Natural killer cell (primary cell): ENCODE results near the gene RXFP3. TPM values are rescaled to one million over a fixed set of nuclear protein-coding genes. Genes with fewer than 3 reads are reported as not detected.

Source experiments
- ATAC-seq, 3 donors: fragments of 150-1000 bp in 2 of 3; fragments of 200-7000 bp in 1 of 3; cut with Tn5 transposase; 1 replicate in 1 of 3; 2 replicates in 2 of 3; pipeline ENCODE4 v1.10.0; 2021; ENCODE audit warnings: mild to moderate bottlenecking in 2 of 3, moderate library complexity in 2 of 3
- DNase-seq, 2 donors: peaks; one replicate each; pipeline versions ENCODE4 v3.0.0 to v3.0.0-alpha.2; 2013 to 2021; ENCODE audit warnings: mixed read lengths in 1 of 2
- H3K27ac ChIP-seq: one replicate; pipeline ENCODE4 v1.5.1; 2013; ENCODE audit warnings: mild to moderate bottlenecking, low read length
- H3K27me3 ChIP-seq: one replicate; pipeline ENCODE4 v1.6.1; 2013; ENCODE audit warnings: low read length; ENCODE audit not compliant: control insufficient read depth, insufficient read depth
- H3K36me3 ChIP-seq: one replicate; pipeline ENCODE4 v1.6.1; 2013; ENCODE audit warnings: low read length; ENCODE audit not compliant: control insufficient read depth, insufficient read depth
- H3K4me1 ChIP-seq: one replicate; pipeline ENCODE4 v1.6.1; 2013; ENCODE audit warnings: low read length; ENCODE audit not compliant: control insufficient read depth, insufficient read depth
- H3K4me3 ChIP-seq: one replicate; pipeline ENCODE4 v1.5.1; 2013; ENCODE audit warnings: low read length
- H3K9me3 ChIP-seq: one replicate; pipeline ENCODE4 v1.6.1; 2013; ENCODE audit warnings: low read length; ENCODE audit not compliant: control insufficient read depth, insufficient read depth
- H3K27ac Mint-ChIP-seq, 2 donors: one replicate each; pipeline ENCODE4 v1.8.0; 2022; ENCODE audit warnings: mild to moderate bottlenecking in 2 of 2, mixed read lengths in 2 of 2, moderate library complexity in 1 of 2
- H3K27me3 Mint-ChIP-seq, 2 donors: one replicate each; pipeline ENCODE4 v1.8.0; 2022; ENCODE audit warnings: low read depth in 2 of 2, mixed read lengths in 2 of 2
- H3K36me3 Mint-ChIP-seq: one replicate; pipeline ENCODE4 v1.8.0; 2022; ENCODE audit warnings: mixed read lengths
- H3K4me1 Mint-ChIP-seq, 2 donors: one replicate each; pipeline ENCODE4 v1.8.0; 2022; ENCODE audit warnings: mixed read lengths in 2 of 2
- H3K4me3 Mint-ChIP-seq: one replicate; pipeline ENCODE4 v1.8.0; 2022; ENCODE audit warnings: mild to moderate bottlenecking, moderate library complexity, mixed read lengths
- H3K9me3 Mint-ChIP-seq, 2 donors: one replicate each; pipeline ENCODE4 v1.8.0; 2022; ENCODE audit warnings: mixed read lengths in 2 of 2
- WGBS: methylation state at CpG from one replicate; pipeline ENCODE4 v1.1.7; 2013; ENCODE audit warnings: missing lambda C conversion rate; ENCODE audit not compliant: insufficient coverage; 5-methylcytosine and 5-hydroxymethylcytosine counted together
- intact Hi-C: fragments of 100-400 bp; cut with micrococcal nuclease; formaldehyde crosslinking; loops from one replicate; pipeline ENCODE4 v1.14.2; 2022
- total RNA-seq, 4 donors: library from RNA; stranded (reverse); fragments of 120-200 nt in 1 of 4; gene quantifications; one replicate each; pipeline versions ENCODE4 v1.2.3 to v1.2.4, GENCODE V29; 2013 to 2022
- TF ChIP-seq, protein P1 (sequence below): fragments of 200-600 bp; IDR thresholded peaks from one replicate; pipeline ENCODE4 v1.8.0; 2022; ENCODE audit warnings: antibody characterized with exemption

The RXFP3 gene, protein sequence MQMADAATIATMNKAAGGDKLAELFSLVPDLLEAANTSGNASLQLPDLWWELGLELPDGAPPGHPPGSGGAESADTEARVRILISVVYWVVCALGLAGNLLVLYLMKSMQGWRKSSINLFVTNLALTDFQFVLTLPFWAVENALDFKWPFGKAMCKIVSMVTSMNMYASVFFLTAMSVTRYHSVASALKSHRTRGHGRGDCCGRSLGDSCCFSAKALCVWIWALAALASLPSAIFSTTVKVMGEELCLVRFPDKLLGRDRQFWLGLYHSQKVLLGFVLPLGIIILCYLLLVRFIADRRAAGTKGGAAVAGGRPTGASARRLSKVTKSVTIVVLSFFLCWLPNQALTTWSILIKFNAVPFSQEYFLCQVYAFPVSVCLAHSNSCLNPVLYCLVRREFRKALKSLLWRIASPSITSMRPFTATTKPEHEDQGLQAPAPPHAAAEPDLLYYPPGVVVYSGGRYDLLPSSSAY
- total RNA-seq = not detected
- not detected for total RNA-seq (2013)

GRCh38 chr5:33936381-33937016 is at the start of gene RXFP3:
Gene RXFP3 (plus strand): TSS chr5:33936386. CDS start chr5:33936741, 355 bp downstream.
- no peak for ATAC-seq
- no peak for DNase-seq
- 14% methylated on average over 45 of the region's 45 CpGs for WGBS

DNA sequence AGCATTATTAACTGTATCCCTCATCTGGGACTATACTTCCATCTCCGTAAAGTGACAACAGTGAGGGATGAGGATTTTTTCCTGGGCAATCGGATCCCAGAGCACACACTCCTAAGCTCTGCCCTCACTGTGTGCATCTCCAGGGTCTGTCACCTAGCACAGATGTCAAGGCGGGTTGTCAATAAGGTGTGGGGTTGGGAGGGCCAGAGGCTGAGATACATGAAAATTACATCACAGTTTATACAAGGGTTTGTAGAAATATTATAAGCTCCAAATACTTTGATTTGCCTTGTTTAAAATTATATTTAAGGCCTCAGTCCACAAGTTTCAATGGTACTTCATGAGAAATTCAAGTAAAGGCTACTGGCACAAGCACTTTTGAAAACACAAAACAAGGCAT is 48.9 kb upstream of the RXFP3 start:
- H3K4me3 Mint-ChIP-seq = no peak overlapping the region
- peaks cover 15 to 31% of the 10 kb centered on the region in 2 donors for H3K27me3 Mint-ChIP-seq
- Histone ChIP-seq H3K27ac (no peak overlapping the region), H3K9me3 (no peaks in the 10 kb centered on the region), H3K4me3 (no peak overlapping the region), H3K36me3 (no peaks in the 10 kb centered on the region), H3K4me1 (peaks cover 3% of the 10 kb centered on the region), H3K27me3 (peaks cover 13% of the 10 kb centered on the region)
- 78% methylated on average over 3 of the region's 3 CpGs for WGBS
- DNase-seq (no peak), ATAC-seq (no peak)
- TF ChIP-seq, protein P1, sequence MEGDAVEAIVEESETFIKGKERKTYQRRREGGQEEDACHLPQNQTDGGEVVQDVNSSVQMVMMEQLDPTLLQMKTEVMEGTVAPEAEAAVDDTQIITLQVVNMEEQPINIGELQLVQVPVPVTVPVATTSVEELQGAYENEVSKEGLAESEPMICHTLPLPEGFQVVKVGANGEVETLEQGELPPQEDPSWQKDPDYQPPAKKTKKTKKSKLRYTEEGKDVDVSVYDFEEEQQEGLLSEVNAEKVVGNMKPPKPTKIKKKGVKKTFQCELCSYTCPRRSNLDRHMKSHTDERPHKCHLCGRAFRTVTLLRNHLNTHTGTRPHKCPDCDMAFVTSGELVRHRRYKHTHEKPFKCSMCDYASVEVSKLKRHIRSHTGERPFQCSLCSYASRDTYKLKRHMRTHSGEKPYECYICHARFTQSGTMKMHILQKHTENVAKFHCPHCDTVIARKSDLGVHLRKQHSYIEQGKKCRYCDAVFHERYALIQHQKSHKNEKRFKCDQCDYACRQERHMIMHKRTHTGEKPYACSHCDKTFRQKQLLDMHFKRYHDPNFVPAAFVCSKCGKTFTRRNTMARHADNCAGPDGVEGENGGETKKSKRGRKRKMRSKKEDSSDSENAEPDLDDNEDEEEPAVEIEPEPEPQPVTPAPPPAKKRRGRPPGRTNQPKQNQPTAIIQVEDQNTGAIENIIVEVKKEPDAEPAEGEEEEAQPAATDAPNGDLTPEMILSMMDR = no peak
- no peak overlapping the region for H3K27ac Mint-ChIP-seq
- no peaks in the 10 kb centered on the region for H3K4me1 Mint-ChIP-seq
- H3K9me3 Mint-ChIP-seq = no peaks in the 10 kb centered on the region
- no peaks in the 10 kb centered on the region for H3K36me3 Mint-ChIP-seq
- intact Hi-C loops = no loop called here

More at GRCh38 chr5:33936381-33937016, at the start of gene RXFP3:
- H3K27ac Mint-ChIP-seq = no peak within 1 kb of the TSS
- H3K27me3 ChIP-seq = peaks cover 12% of the 10 kb centered on the region
- no peaks in the 10 kb centered on the region for H3K36me3 ChIP-seq
- peaks cover 27 to 52% of the 10 kb centered on the region in 2 donors for H3K27me3 Mint-ChIP-seq
- no peak within 1 kb of the TSS for H3K27ac ChIP-seq
- H3K36me3 Mint-ChIP-seq = no peaks in the 10 kb centered on the region
- no peaks in the 10 kb centered on the region for H3K9me3 Mint-ChIP-seq
- TF ChIP-seq, protein P1 = no peak
- no peaks in the 10 kb centered on the region for H3K4me1 ChIP-seq
- no peaks in the 10 kb centered on the region for H3K4me1 Mint-ChIP-seq
- no peaks in the 10 kb centered on the region for H3K9me3 ChIP-seq
- H3K4me3 Mint-ChIP-seq = no peak within 1 kb of the TSS
- intact Hi-C loops = no loop called here
- H3K4me3 ChIP-seq = no peak within 1 kb of the TSS

DNA sequence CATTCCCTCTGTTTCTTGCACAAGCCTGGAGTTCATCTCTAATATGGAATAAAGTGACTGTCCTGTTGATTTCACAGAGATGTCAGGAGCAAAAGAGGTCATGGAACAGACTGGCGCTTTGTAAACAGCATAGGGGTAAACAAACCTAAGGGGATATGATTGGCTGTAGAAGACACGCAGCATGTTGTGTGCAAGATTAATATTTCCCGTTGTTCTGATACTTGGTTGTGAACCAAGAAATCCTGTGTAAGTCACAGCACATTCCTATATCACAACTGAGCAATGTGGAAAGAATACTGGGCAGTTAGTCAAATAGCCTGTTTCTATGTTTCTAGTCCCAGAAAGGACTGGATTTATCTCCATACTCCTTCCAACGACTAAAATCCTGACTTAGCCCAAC is 47.6 kb upstream of the RXFP3 start:
- DNase-seq = no peak
- Mint-ChIP-seq H3K4me1 (no peaks in the 10 kb centered on the region), H3K27me3 (peaks cover 21 to 44% of the 10 kb centered on the region in 2 donors), H3K9me3 (no peaks in the 10 kb centered on the region), H3K4me3 (no peak overlapping the region), H3K27ac (no peak overlapping the region), H3K36me3 (no peaks in the 10 kb centered on the region)
- 91% methylated on average over 3 of the region's 4 CpGs for WGBS
- intact Hi-C loops = no loop called here
- peaks cover 3% of the 10 kb centered on the region for H3K4me1 ChIP-seq
- TF ChIP-seq, protein P1 = no peak
- H3K4me3 ChIP-seq = no peak overlapping the region
- H3K27me3 ChIP-seq = peaks cover 22% of the 10 kb centered on the region
- no peaks in the 10 kb centered on the region for H3K9me3 ChIP-seq
- H3K36me3 ChIP-seq = no peaks in the 10 kb centered on the region
- H3K27ac ChIP-seq = no peak overlapping the region
- ATAC-seq = no peak
